Mucosa of descending colon (tissue), 3 donors: Measurements from ENCODE around the gene MMP28. TPM values are rescaled to one million over a fixed set of nuclear protein-coding genes. Genes with fewer than 3 reads are reported as not detected.

Experiments
- ATAC-seq: fragments of 200-7000 bp; cut with Tn5 transposase; one replicate; pipeline ENCODE4 v1.9.1; 2020; ENCODE audit warnings: mild to moderate bottlenecking, moderate library complexity
- DNase-seq, 3 donors: peaks; one replicate each; pipeline ENCODE4 v3.0.0-alpha.2; 2020
- H3K36me3 ChIP-seq: fragments of 200-600 bp; one replicate; pipeline ENCODE4 v1.8.0; 2021; ENCODE audit warnings: low read depth, mild to moderate bottlenecking
- H3K4me1 ChIP-seq: fragments of 200-600 bp; one replicate; pipeline ENCODE4 v1.8.0; 2021; ENCODE audit warnings: low read depth, mild to moderate bottlenecking
- H3K4me3 ChIP-seq: fragments of 200-600 bp; one replicate; pipeline ENCODE4 v1.8.0; 2021; ENCODE audit warnings: mild to moderate bottlenecking
- H3K9me3 ChIP-seq: fragments of 200-600 bp; one replicate; pipeline ENCODE4 v1.8.0; 2021; ENCODE audit warnings: mild to moderate bottlenecking
- intact Hi-C, 2 donors: fragments of 100-400 bp; cut with DNase I in 1 of 2; cut with micrococcal nuclease in 1 of 2; formaldehyde crosslinking; loops; one replicate each; pipeline versions ENCODE4 v1.11.0 to v1.11.1; 2022; cut with DNase I, micrococcal nuclease
- total RNA-seq, 3 donors: library from RNA; stranded (reverse); fragmentation: NEBNext Ultra II Directional in 2 of 3; extraction: Animal tissue kit (Norgen Biotek cat#: 25700) in 2 of 3; gene quantifications; one replicate each; pipeline versions ENCODE4 v1.2.1 to v1.2.4, GENCODE V29; 2021 to 2023
- TF ChIP-seq, protein P1 (sequence below): fragments of 200-600 bp; IDR thresholded peaks from one replicate; pipeline ENCODE4 v1.8.0; 2022; ENCODE audit warnings: antibody characterized with exemption, mild to moderate bottlenecking
- donor health status: DM: no; HTN: no; CAD: no; lungs with moderate emphysema.
- donor health status: DM: no; HTN: no; CAD: no.
- donor health status: DM: no; HTN: yes; CAD: no.

Gene MMP28
- total RNA-seq, 3 donors from 2014 or later: 31.0 to 82.4 (median 43.7) TPM

DNA sequence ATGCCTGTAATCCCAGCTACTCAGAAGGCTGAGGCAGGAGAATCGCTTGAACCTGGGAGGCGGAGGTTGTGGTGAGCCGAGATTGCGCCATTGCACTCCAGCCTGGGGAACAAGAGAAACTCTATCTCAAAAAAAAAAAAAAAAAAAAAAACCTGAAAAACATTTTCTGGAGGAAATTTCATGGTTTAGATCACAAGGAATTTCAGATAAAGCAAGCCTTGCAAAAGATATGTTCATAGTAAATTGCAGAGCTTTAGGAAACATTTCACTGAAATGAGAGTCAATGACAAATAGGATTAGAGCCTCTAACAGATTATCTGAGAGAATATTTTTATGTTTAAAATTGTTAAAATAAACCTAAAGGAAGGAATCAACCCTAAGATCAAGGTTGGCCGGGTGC is 17.0 kb upstream of the MMP28 start:
- DNase-seq: no peak
- no peak overlapping the region for H3K4me3 ChIP-seq
- TF ChIP-seq, protein P1, sequence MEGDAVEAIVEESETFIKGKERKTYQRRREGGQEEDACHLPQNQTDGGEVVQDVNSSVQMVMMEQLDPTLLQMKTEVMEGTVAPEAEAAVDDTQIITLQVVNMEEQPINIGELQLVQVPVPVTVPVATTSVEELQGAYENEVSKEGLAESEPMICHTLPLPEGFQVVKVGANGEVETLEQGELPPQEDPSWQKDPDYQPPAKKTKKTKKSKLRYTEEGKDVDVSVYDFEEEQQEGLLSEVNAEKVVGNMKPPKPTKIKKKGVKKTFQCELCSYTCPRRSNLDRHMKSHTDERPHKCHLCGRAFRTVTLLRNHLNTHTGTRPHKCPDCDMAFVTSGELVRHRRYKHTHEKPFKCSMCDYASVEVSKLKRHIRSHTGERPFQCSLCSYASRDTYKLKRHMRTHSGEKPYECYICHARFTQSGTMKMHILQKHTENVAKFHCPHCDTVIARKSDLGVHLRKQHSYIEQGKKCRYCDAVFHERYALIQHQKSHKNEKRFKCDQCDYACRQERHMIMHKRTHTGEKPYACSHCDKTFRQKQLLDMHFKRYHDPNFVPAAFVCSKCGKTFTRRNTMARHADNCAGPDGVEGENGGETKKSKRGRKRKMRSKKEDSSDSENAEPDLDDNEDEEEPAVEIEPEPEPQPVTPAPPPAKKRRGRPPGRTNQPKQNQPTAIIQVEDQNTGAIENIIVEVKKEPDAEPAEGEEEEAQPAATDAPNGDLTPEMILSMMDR: no peak
- ATAC-seq: no peak
- intact Hi-C loops: no loop called here
- peaks cover 17% of the 10 kb centered on the region for H3K4me1 ChIP-seq
- H3K36me3 ChIP-seq: no peaks in the 10 kb centered on the region
- no peaks in the 10 kb centered on the region for H3K9me3 ChIP-seq

DNA sequence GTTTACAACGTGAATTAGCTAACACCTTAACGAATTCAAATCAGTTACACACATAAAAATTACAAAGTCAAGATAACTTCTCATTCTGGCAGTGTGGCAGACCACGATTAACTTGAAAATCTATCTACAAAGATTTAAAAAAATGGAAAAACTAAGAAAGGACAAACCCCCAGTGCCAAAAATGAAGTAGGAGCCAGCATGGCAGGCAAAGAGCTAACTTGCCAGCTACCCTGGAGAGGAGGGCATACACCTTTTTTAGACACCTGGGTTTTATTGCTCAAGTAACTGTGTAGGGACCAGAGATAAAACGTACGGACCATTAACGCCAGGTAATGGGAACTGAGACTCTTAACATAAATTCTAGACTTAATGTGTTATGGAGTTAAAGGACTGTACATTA is 16.3 kb upstream of the MMP28 start:
- TF ChIP-seq, protein P1: no peak
- no peak for ATAC-seq
- Histone ChIP-seq H3K4me3 (no peak overlapping the region), H3K9me3 (no peaks in the 10 kb centered on the region), H3K36me3 (no peaks in the 10 kb centered on the region), H3K4me1 (peaks cover 17% of the 10 kb centered on the region)
- intact Hi-C loops: no loop called here
- DNase-seq: no peak

DNA sequence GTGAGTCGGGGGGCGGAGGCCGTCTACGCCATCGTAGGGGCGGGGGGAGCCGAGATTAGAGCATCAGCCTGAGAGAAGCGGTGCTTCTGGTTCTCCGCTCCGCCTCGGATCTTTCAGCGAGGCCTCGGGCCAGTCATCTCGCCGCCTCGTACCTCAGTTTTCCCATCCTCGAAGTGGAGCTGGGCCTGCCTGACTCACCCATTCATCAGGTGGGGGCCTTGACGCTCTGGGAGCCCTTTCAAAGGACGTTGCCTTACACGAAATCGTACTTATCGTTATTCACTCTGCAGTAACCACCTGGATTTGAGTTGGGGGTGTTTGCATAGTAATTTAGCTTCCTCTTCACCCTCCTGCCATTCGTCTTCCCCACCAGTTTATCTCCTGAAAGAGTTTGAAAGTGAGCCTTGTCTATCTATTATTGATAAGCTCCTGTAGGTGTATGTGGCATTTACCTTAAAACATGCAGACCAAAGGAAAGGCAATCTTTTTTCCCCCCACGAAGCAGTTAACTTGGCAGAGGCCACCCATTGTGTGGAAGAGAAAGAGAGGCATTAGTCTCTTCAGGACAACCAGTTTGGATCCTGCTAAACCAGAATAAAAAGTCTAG is 14.5 kb upstream of the MMP28 start:
- Histone ChIP-seq H3K4me1 (peaks cover 17% of the 10 kb centered on the region), H3K4me3 (peak overlapping the region; percentile 65), H3K9me3 (no peaks in the 10 kb centered on the region), H3K36me3 (no peaks in the 10 kb centered on the region)
- ATAC-seq: peak; percentile 25
- TF ChIP-seq, protein P1: no peak
- no peak for DNase-seq
- intact Hi-C loops: loop anchor here in 1 of 2 donors (5.0 kb wide), 1 partner anchor 43 kb away; no protein-coding TSS in a partner anchor

DNA sequence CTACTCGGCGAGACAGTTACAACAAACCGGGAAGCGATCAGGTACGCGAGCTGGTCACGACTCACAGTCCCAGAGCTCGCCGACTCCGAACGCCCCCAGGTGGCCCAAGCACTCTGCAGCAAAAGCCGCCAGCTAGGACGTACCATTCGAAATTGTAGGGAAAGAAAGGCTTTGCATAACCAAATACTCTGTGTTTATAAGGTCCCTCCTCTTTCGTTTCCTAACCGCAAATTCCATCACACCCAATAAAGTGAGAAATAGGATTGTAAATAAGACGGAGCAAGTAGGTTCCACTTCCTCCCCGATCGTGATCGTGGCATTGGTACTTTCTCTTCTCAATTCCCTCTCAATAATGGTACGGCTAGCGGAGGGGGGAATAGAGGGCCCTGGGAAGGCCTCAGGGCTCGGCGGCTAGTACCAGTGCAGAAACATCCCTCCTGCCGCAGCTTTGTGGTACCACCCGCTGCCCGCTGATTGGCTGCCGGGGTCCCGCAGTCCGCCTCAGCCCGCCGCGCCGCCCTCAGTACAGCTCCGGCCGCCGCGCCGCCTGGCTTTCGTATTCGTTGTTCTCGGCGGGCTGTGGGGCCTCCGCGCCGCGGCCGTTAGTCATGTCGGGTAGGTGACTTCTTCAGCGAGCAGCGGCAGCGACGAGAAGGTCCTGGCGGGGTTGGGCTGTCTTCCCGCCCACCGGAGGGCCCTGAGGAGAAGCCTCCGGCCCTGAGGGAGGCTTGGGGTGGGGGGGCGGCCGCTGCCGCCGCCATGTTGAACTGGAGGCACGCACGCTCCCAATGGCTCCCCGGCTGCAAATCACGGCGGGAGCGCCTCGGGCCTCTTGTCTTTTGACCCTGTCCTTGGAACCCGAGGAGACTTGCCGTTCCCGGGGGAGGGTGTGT is 13.8 kb upstream of the MMP28 start, which contains the start of gene TAF15:
TSS of gene TAF15 (plus strand) at position 523 of the 893 bp plus-strand sequence. CDS start at position 609, 86 bp downstream.
- intact Hi-C loops: loop anchor here in 1 of 2 donors (5.0 kb wide), 1 partner anchor 42 kb away; no protein-coding TSS in a partner anchor
- DNase-seq (peak; percentile 94 to 97 (median 95)), ATAC-seq (peak; percentile 95)
- H3K4me1 ChIP-seq: peaks cover 17% of the 10 kb centered on the region
- no peaks in the 10 kb centered on the region for H3K36me3 ChIP-seq
- TF ChIP-seq, protein P1: peak; percentile 67
- H3K4me3 ChIP-seq: peak within 1 kb of the TSS; percentile 65
- H3K9me3 ChIP-seq: no peaks in the 10 kb centered on the region

DNA sequence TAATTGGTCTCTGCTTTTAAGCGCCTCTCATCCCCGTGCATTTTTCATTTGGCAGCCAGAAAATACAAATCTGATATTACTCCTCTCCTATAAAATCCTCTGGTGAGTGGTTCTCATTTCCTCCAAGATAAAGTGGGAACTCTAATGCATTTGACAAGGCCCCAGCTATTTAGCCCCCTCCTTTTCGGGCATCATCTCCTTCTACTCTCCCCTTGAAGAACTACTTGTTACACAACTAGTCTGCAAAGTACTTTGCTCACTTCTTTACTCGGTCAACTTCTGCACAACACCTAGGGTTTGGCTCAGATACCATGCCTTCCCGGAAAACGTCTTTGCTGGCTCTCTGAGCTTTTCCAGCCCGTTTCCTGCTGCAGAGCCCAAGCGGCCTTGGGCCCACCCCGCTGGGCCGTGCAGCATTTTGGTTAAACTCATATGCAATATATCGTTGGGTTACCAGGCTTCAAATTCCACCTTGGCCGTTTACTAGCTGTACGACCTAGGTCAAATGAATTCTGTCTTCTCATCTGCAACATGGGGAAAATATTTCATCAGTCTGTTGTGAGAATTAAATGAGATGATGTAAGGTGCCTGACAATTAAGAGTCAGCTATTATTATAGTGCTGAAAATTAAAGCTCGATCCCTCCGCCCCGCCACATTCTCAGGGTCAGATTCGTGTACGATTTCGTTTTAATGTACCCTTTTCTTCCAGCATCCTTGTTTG is 13.0 kb upstream of the MMP28 start:
- DNase-seq (no peak), ATAC-seq (no peak)
- TF ChIP-seq, protein P1: no peak
- Histone ChIP-seq H3K4me3 (peak overlapping the region; percentile 65), H3K4me1 (peaks cover 17% of the 10 kb centered on the region), H3K36me3 (no peaks in the 10 kb centered on the region), H3K9me3 (no peaks in the 10 kb centered on the region)
- intact Hi-C loops: loop anchor here in 1 of 2 donors (5.0 kb wide), 1 partner anchor 41 kb away; no protein-coding TSS in a partner anchor
